ENCODE data around the gene SPTBN1.

- no peak for TF ChIP-seq CTCF (IDR thresholded peaks at IDR 0.05)
- TF ChIP-seq POLR2A (IDR thresholded peaks at IDR 0.05), result no peak
These were observed 170.8 kb downstream of the SPTBN1 start for GRCh38 chr2:54626884-54627283.
